HepG2 (cell line): Measurements from ENCODE around the gene SNRPN. TPM values are rescaled to one million over a fixed set of nuclear protein-coding genes. Genes with fewer than 3 reads are reported as not detected.

Experiments
- ATF1 ChIP-seq: IDR thresholded peaks from 2 replicates; pipeline ENCODE4 v1.6.1; 2016; ENCODE audit warnings: mild to moderate bottlenecking, control low read depth
- ATF2 ChIP-seq: sonication (generic); formaldehyde crosslinking; IDR thresholded peaks from 2 replicates; pipeline ENCODE4 v1.4.0; 2020; ENCODE audit warnings: missing genetic modification reagents
- E2F1 ChIP-seq: sonication (generic); formaldehyde crosslinking; IDR thresholded peaks from 2 replicates; pipeline ENCODE4 v1.5.0; 2020; ENCODE audit warnings: missing genetic modification reagents
- HNF4G ChIP-seq, 2 experiments: sonication (generic) in 1 of 2; formaldehyde crosslinking in 1 of 2; IDR thresholded peaks; 2 replicates each; pipeline versions ENCODE4 v1.4.0 to v1.6.1; 2011 to 2020; ENCODE audit warnings: borderline replicate concordance in 2 of 2, low read depth in 2 of 2, mild to moderate bottlenecking in 2 of 2, low read length in 1 of 2, missing genetic modification reagents in 1 of 2, moderate library complexity in 1 of 2
- KLF9 ChIP-seq: IDR thresholded peaks from 2 replicates; pipeline ENCODE4 v1.6.1; 2016; ENCODE audit warnings: low read depth
- LRRFIP1 ChIP-seq: sonication (generic); formaldehyde crosslinking; conservative IDR thresholded peaks from 2 replicates; pipeline ENCODE4 v1.4.0; 2020; ENCODE audit warnings: missing genetic modification reagents
- MTERF4 ChIP-seq: sonication (generic); formaldehyde crosslinking; IDR thresholded peaks from 2 replicates; pipeline ENCODE4 v1.8.0; 2023; ENCODE audit warnings: mild to moderate bottlenecking, missing genetic modification reagents
- NCOA2 ChIP-seq: sonication (generic); formaldehyde crosslinking; IDR thresholded peaks from 2 replicates; pipeline ENCODE4 v1.8.0; 2022; ENCODE audit warnings: inconsistent platforms
- RNF219 ChIP-seq: sonication (generic); formaldehyde crosslinking; IDR thresholded peaks from 2 replicates; pipeline ENCODE4 v1.5.0; 2020; ENCODE audit warnings: mild to moderate bottlenecking, missing genetic modification reagents
- SP1 ChIP-seq, 2 experiments: fragments of 450-650 bp in 1 of 2; sonication (generic) in 1 of 2; formaldehyde crosslinking in 1 of 2; IDR thresholded peaks; 2 replicates each; pipeline versions ENCODE4 v1.4.0 to v1.6.1; 2016 to 2020; ENCODE audit warnings: missing genetic modification reagents in 1 of 2
- THAP9 ChIP-seq: sonication (generic); formaldehyde crosslinking; IDR thresholded peaks from 2 replicates; pipeline ENCODE4; 2020; ENCODE audit warnings: missing genetic modification reagents, mild to moderate bottlenecking, borderline replicate concordance
- ZBTB7A ChIP-seq: sonication (generic); formaldehyde crosslinking; IDR thresholded peaks from 2 replicates; pipeline ENCODE4 v1.8.0; 2022; ENCODE audit warnings: mild to moderate bottlenecking, missing genetic modification reagents
- ZFY ChIP-seq: sonication (generic); formaldehyde crosslinking; IDR thresholded peaks from 2 replicates; pipeline ENCODE4 v1.4.0; 2020; ENCODE audit warnings: missing genetic modification reagents
- ZNF292 ChIP-seq: sonication (generic); formaldehyde crosslinking; IDR thresholded peaks from 2 replicates; pipeline ENCODE4 v1.8.1; 2022; ENCODE audit warnings: mild to moderate bottlenecking, low read depth, missing genetic modification reagents, borderline replicate concordance
- ZNF720 ChIP-seq: sonication (generic); formaldehyde crosslinking; IDR thresholded peaks from 2 replicates; pipeline ENCODE4 v1.4.0; 2020; ENCODE audit warnings: missing genetic modification reagents
- polyA plus RNA-seq, 8 experiments: library from polyadenylated mRNA; depleted of rRNA in 3 of 8; stranded (reverse) in 7 of 8; unstranded in 1 of 8; fragments of >200 nt; fragmentation: Illumina TruSeq in 4 of 8; extraction: Trizol in 4 of 8; gene quantifications; 2 replicates each; pipeline versions ENCODE4 v1.2.1 to v1.2.3, GENCODE V29; 2011 to 2016; ENCODE audit warnings: low read depth in 4 of 8, missing spikeins in 1 of 8, mixed read lengths in 1 of 8; ENCODE audit not compliant: insufficient read depth in 1 of 8
- total RNA-seq, 5 experiments: library from RNA; depleted of rRNA; stranded (reverse); fragments of >200 nt; fragmentation: Illumina TruSeq; extraction: Trizol; gene quantifications; 2 replicates each; pipeline ENCODE4 v1.2.3, GENCODE V29; 2016; ENCODE audit warnings: low read depth in 1 of 5

The SNRPN gene
- total and polyA plus RNA-seq, 2 of the 13 experiments (the other 11 are each of a cell fraction or from before 2014, with no cell fraction given): 133 to 212 TPM

- no peak for TF ChIP-seq E2F1 (CRISPR knock-in tag)
- no peak for TF ChIP-seq RNF219 (CRISPR knock-in tag)
- TF ChIP-seq ATF2 (CRISPR knock-in tag): no peak
- TF ChIP-seq ZNF292 (CRISPR knock-in tag): peak; percentile 80; the same call in 1 of the 2 replicates
- no peak for TF ChIP-seq THAP9 (CRISPR knock-in tag)
- TF ChIP-seq HNF4G (IDR thresholded peaks at IDR 0.05; ENCODE audit: borderline replicate concordance, low read depth, low read length): no peak
- no peak for TF ChIP-seq HNF4G (CRISPR knock-in tag; IDR thresholded peaks at IDR 0.05; ENCODE audit: borderline replicate concordance, low read depth)
- no peak for TF ChIP-seq KLF9 (CRISPR knock-in tag)
- TF ChIP-seq NCOA2: peak; percentile 29; the same call in 1 of the 2 replicates
- no peak for TF ChIP-seq MTERF4 (CRISPR knock-in tag)
- TF ChIP-seq ZNF720 (CRISPR knock-in tag): no peak
- no peak for TF ChIP-seq ATF1
- TF ChIP-seq ZBTB7A (CRISPR knock-in tag): peak; percentile 90; the same call in 1 of the 2 replicates
- no peak for TF ChIP-seq LRRFIP1 (CRISPR knock-in tag)
- peak; percentile 27; the same call in 1 of the 2 replicates for TF ChIP-seq ZFY (CRISPR knock-in tag)
- no peak for TF ChIP-seq SP1 (IDR thresholded peaks at IDR 0.05)
- no peak for TF ChIP-seq SP1 (CRISPR knock-in tag; IDR thresholded peaks at IDR 0.05)
Measured at GRCh38 chr15:24954783-24955530, at the start of gene SNRPN, which contains the start of gene SNURF (continued).
